Activated CD4-positive, alpha-beta T cell treated with anti-CD3 and anti-CD28 coated beads, Interleukin-2, amount 50 U/mL, for 24 hours (primary cell): ENCODE data around the gene TMC3.

Experiments used
- DNase-seq, 2 donors: peaks; one replicate each; pipeline ENCODE4 v3.0.0-alpha.2; 2020; ENCODE audit warnings: low read depth in 1 of 2, low spot score in 1 of 2

The TMC3 gene

GRCh38 chr15:81282606-81282895, 91.5 kb downstream of the TMC3 start:
- no peak for DNase-seq

GRCh38 chr15:81281766-81282605, 92.0 kb downstream of the TMC3 start:
- DNase-seq = no peak

GRCh38 chr15:81281456-81281735, 92.6 kb downstream of the TMC3 start:
- DNase-seq = no peak
